Endothelial cell of umbilical vein (primary cell): Measurements from ENCODE around the gene LDB3. TPM values are rescaled to one million over a fixed set of nuclear protein-coding genes. Genes with fewer than 3 reads are reported as not detected.

Source experiments
- Bru-seq: library from RNA; stranded (reverse); fragments of 400-500 nt; gene quantifications from one replicate; lab custom pipeline; 2021; lab: Mats Ljungman, UMichigan
- BruChase-seq, 2 experiments: library from RNA; stranded (reverse); fragments of 400-500 nt; gene quantifications; one replicate each; lab custom pipeline; 2021; lab: Mats Ljungman, UMichigan
- BruUV-seq: library from RNA; stranded (reverse); fragments of 400-500 nt; replicated peaks from 2 replicates; lab custom pipeline; 2021; lab: Mats Ljungman, UMichigan
- CTCF ChIA-PET: fragments of 300-600, 350-600 bp; sonication (Branson Sonifier 250); formaldehyde crosslinking; loops from one replicate; lab custom pipeline; 2021; ENCODE audit warnings: antibody characterized with exemption, inconsistent platforms; lab: Charles Lee
- POLR2A ChIA-PET: fragments of 300-600, 350-600 bp; sonication (Branson Sonifier 250); formaldehyde crosslinking; loops from one replicate; lab custom pipeline; 2021; ENCODE audit warnings: antibody characterized with exemption, inconsistent platforms; lab: Charles Lee
- DNase-seq: peaks from one replicate; pipeline ENCODE4 v3.0.0-alpha.2; 2011; ENCODE audit warnings: low read depth, low spot score
- FAIRE-seq: peaks from 2 replicates; lab custom pipeline; 2011; peaks lifted over from hg19 to GRCh38; lab: Jason Lieb, UNC
- H2AFZ ChIP-seq: 2 replicates; pipeline ENCODE4 v1.6.0; 2012; ENCODE audit warnings: low read depth, low read length, control low read depth, inconsistent platforms
- H3K27ac ChIP-seq: 2 replicates; pipeline ENCODE4 v1.5.1; 2011; ENCODE audit warnings: low read depth, mild to moderate bottlenecking, control low read depth, low read length, moderate library complexity; ENCODE audit not compliant: insufficient read depth
- H3K27me3 ChIP-seq, 2 experiments: 2 replicates each; pipeline versions ENCODE4 v1.6.0 to v1.6.1; 2011; ENCODE audit warnings: low read length in 2 of 2, mixed read lengths in 1 of 2; ENCODE audit not compliant: control insufficient read depth in 2 of 2, insufficient read depth in 2 of 2
- H3K36me3 ChIP-seq, 2 experiments: 2 replicates in 1 of 2; 3 replicates in 1 of 2; pipeline ENCODE4 v1.5.1; 2011; ENCODE audit warnings: low read length in 2 of 2, mild to moderate bottlenecking in 1 of 2, moderate library complexity in 1 of 2; ENCODE audit not compliant: control insufficient read depth in 2 of 2, insufficient read depth in 2 of 2; ENCODE audit errors: extremely low read depth in 1 of 2
- H3K4me1 ChIP-seq: 3 replicates; pipeline ENCODE4 v1.5.1; 2011; ENCODE audit warnings: mild to moderate bottlenecking, low read length; ENCODE audit not compliant: control insufficient read depth, insufficient read depth; ENCODE audit errors: extremely low read depth
- H3K4me2 ChIP-seq: 2 replicates; pipeline ENCODE4 v1.6.1; 2011; ENCODE audit warnings: low read length, control low read depth, mixed read lengths; ENCODE audit not compliant: insufficient read depth
- H3K4me3 ChIP-seq, 3 experiments: fragments of 200-600 bp in 1 of 3; sonication (generic), shearing (Covaris generic) in 1 of 3; replicated peaks in 1 of 3; 2 replicates each; pipeline ENCODE4 v1.5.1; 2011 to 2016; ENCODE audit warnings: control low read depth in 3 of 3, low read length in 3 of 3, mild to moderate bottlenecking in 2 of 3, inconsistent platforms in 1 of 3, low read depth in 1 of 3, moderate library complexity in 1 of 3; ENCODE audit not compliant: insufficient read depth in 1 of 3
- H3K79me2 ChIP-seq: 2 replicates; pipeline ENCODE4 v1.6.0; 2012; ENCODE audit warnings: low read length, inconsistent platforms; ENCODE audit not compliant: control insufficient read depth, insufficient read depth
- H3K9ac ChIP-seq: replicated peaks from 2 replicates; pipeline ENCODE3; 2011; ENCODE audit warnings: low read length, control low read depth; ENCODE audit not compliant: insufficient read depth; ENCODE audit errors: extremely low read depth
- H3K9me1 ChIP-seq: replicated peaks from 3 replicates; pipeline ENCODE4 v1.6.0; 2011; ENCODE audit warnings: mild to moderate bottlenecking, low read length; ENCODE audit not compliant: control insufficient read depth, insufficient read depth; ENCODE audit errors: extremely low read depth
- H3K9me3 ChIP-seq: replicated peaks from 2 replicates; pipeline ENCODE4 v1.5.1; 2012; ENCODE audit warnings: low read length, inconsistent platforms; ENCODE audit not compliant: control insufficient read depth, insufficient read depth
- H4K20me1 ChIP-seq: replicated peaks from 2 replicates; pipeline ENCODE3; 2011; ENCODE audit warnings: mild to moderate bottlenecking, low read length; ENCODE audit not compliant: control insufficient read depth, insufficient read depth; ENCODE audit errors: extremely low read depth
- EZH2 ChIP-seq: IDR thresholded peaks from 2 replicates; pipeline ENCODE4 v1.6.1; 2012; ENCODE audit warnings: borderline replicate concordance, low read depth, mild to moderate bottlenecking, moderate library complexity, low read length, inconsistent platforms; ENCODE audit not compliant: severe bottlenecking
- FOS ChIP-seq: IDR thresholded peaks from 2 replicates; pipeline ENCODE4 v1.6.1; 2011; ENCODE audit warnings: mild to moderate bottlenecking, low read length, moderate library complexity, borderline replicate concordance; ENCODE audit not compliant: insufficient read depth
- GATA2 ChIP-seq: IDR thresholded peaks from 2 replicates; pipeline ENCODE4 v1.7.0; 2011; ENCODE audit warnings: low read depth, mild to moderate bottlenecking, moderate library complexity, mixed read lengths, low read length; ENCODE audit not compliant: insufficient read length, insufficient read depth
- JUN ChIP-seq: IDR thresholded peaks from 2 replicates; pipeline ENCODE4 v1.6.1; 2011; ENCODE audit warnings: borderline replicate concordance, low read depth; ENCODE audit not compliant: insufficient read length, insufficient read depth
- MYC ChIP-seq: IDR thresholded peaks from one replicate; pipeline ENCODE4 v1.6.1; 2011; ENCODE audit warnings: mild to moderate bottlenecking, low read depth, low read length
- POLR2A ChIP-seq: IDR thresholded peaks from 2 replicates; pipeline ENCODE4 v1.6.1; 2012; ENCODE audit warnings: low read depth, mild to moderate bottlenecking, control low read depth, low read length
- POLR2AphosphoS5 ChIP-seq: IDR thresholded peaks from 2 replicates; pipeline ENCODE4 v1.6.1; 2012; ENCODE audit warnings: low read depth, mild to moderate bottlenecking, control low read depth, low read length, moderate library complexity; ENCODE audit not compliant: insufficient read depth
- dilution Hi-C: fragments of 300-500 bp; cut with MboI; formaldehyde crosslinking; loops from one replicate; pipeline ENCODE4 v1.15.0; 2019; ENCODE audit warnings: low sequenced_read_pairs; ENCODE audit not compliant: extremely low pct_ligation_motif_present
- intact Hi-C: fragments of 100-400 bp; cut with micrococcal nuclease; formaldehyde crosslinking; loops from one replicate; pipeline ENCODE4 v1.10.0; 2022
- long read RNA-seq: library from polyadenylated mRNA; stranded (forward); transcript quantifications from one replicate; pipeline ENCODE4 v2.0.0, GENCODE V29; 2021
- polyA minus RNA-seq, 3 experiments: library from RNA; depleted of rRNA, polyadenylated mRNA; stranded (reverse); fragments of >200 nt; gene quantifications; 1 replicate in 1 of 3; 2 replicates in 2 of 3; pipeline ENCODE4 v1.2.3, GENCODE V29; 2011
- polyA plus RNA-seq, 4 experiments: library from polyadenylated mRNA; depleted of rRNA in 3 of 4; stranded (reverse) in 3 of 4; unstranded in 1 of 4; fragments of >200 nt; gene quantifications; 2 replicates each; pipeline versions ENCODE4 v1.2.1 to v1.2.3, GENCODE V29; 2011 to 2012; ENCODE audit warnings: missing spikeins in 1 of 4
- total RNA-seq: library from RNA; stranded (reverse); gene quantifications from 2 replicates; pipeline ENCODE4 v1.2.3, GENCODE V29; 2021
- TF ChIP-seq, protein P1 (sequence below), 2 donors: IDR thresholded peaks; 1 replicate in 1 of 2; 2 replicates in 1 of 2; pipeline ENCODE4 v1.5.1; 2011; ENCODE audit warnings: low read length in 2 of 2, mild to moderate bottlenecking in 2 of 2, moderate library complexity in 2 of 2, control low read depth in 1 of 2, inconsistent platforms in 1 of 2, low read depth in 1 of 2; ENCODE audit not compliant: insufficient read depth in 1 of 2; ENCODE audit errors: extremely low read depth in 1 of 2
- TF ChIP-seq, protein P2 (sequence below): IDR thresholded peaks from 2 replicates; pipeline ENCODE4 v1.6.1; 2011; ENCODE audit not compliant: insufficient read depth, insufficient read length

LDB3 gene, protein sequence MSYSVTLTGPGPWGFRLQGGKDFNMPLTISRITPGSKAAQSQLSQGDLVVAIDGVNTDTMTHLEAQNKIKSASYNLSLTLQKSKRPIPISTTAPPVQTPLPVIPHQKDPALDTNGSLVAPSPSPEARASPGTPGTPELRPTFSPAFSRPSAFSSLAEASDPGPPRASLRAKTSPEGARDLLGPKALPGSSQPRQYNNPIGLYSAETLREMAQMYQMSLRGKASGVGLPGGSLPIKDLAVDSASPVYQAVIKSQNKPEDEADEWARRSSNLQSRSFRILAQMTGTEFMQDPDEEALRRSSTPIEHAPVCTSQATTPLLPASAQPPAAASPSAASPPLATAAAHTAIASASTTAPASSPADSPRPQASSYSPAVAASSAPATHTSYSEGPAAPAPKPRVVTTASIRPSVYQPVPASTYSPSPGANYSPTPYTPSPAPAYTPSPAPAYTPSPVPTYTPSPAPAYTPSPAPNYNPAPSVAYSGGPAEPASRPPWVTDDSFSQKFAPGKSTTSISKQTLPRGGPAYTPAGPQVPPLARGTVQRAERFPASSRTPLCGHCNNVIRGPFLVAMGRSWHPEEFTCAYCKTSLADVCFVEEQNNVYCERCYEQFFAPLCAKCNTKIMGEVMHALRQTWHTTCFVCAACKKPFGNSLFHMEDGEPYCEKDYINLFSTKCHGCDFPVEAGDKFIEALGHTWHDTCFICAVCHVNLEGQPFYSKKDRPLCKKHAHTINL
- total RNA-seq (not detected in 2 replicates), polyA plus RNA-seq (not detected in 2 replicates), polyA minus RNA-seq (not detected in 2 replicates), Bru-seq, nascent RNA (not detected), BruChase-seq, experiment 1, labeled RNA remaining after a 6-hour chase (not detected), BruChase-seq, experiment 2, labeled RNA remaining after a 2-hour chase (not detected)
- polyA plus RNA-seq (2011; cell fraction: cytosol; rRNA removed), result not detected in 2 replicates
- polyA plus RNA-seq (2011; cell fraction: nucleus; rRNA removed), result not detected in 2 replicates
- not detected in 2 replicates for polyA plus RNA-seq (2012)
- polyA minus RNA-seq (2011; cell fraction: cytosol; rRNA and poly(A)+ RNA removed), result 0.41 TPM
- not detected in 2 replicates for polyA minus RNA-seq (2011; cell fraction: nucleus; rRNA and poly(A)+ RNA removed)
- long read RNA-seq, result 0 reads

DNA sequence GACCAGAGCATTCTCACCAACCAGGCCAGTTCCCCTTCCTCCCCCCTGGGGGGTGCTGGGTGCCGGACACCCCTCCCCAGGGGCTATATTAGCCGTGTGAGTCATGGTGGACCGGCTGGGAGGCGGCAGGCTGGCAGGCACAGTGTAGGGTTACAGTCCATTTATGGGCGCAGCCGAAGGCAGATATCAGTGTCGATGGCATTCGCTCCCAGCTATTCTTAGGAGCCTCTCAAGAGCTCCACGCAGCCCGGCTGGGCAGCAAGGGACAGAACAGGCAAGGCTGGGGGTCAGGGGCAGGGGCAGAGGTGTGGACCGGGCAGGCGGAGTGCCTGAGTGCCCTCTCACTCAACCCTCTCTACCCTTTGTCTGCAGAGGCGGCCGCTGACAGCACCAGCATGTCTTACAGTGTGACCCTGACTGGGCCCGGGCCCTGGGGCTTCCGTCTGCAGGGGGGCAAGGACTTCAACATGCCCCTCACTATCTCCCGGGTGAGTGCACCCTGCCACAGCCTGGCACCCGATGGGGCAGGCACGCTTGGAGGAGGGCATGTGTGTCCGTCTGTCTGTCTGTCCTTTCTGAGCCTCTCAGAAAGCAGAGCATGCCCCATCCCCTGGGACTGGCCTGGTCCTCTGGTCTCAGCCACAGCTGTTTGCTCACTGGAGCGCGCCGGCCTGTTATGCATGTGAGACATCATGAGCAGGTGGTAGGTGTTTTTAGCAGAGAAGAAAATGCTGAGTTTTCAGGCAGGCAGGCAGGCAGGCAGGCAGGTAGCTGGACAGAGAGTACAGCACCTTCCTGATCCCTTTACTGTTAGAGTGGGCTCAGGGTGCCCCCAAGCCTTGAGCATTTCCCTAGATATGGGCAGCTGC, at the start of gene LDB3:
LDB3 (plus strand) TSS at position 215 of the 869 bp plus-strand sequence; CDS start at position 396, 181 bp downstream.
- TF ChIP-seq POLR2AphosphoS5, result no peak
- TF ChIP-seq MYC, result no peak
- TF ChIP-seq POLR2A, result no peak
- TF ChIP-seq, protein P1, sequence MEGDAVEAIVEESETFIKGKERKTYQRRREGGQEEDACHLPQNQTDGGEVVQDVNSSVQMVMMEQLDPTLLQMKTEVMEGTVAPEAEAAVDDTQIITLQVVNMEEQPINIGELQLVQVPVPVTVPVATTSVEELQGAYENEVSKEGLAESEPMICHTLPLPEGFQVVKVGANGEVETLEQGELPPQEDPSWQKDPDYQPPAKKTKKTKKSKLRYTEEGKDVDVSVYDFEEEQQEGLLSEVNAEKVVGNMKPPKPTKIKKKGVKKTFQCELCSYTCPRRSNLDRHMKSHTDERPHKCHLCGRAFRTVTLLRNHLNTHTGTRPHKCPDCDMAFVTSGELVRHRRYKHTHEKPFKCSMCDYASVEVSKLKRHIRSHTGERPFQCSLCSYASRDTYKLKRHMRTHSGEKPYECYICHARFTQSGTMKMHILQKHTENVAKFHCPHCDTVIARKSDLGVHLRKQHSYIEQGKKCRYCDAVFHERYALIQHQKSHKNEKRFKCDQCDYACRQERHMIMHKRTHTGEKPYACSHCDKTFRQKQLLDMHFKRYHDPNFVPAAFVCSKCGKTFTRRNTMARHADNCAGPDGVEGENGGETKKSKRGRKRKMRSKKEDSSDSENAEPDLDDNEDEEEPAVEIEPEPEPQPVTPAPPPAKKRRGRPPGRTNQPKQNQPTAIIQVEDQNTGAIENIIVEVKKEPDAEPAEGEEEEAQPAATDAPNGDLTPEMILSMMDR (IDR thresholded peaks at IDR 0.05; ENCODE audit: extremely low read depth in 1 of 2, insufficient read depth in 1 of 2, low read depth in 1 of 2, low read length in 2 of 2), result no peak
- TF ChIP-seq, protein P2, sequence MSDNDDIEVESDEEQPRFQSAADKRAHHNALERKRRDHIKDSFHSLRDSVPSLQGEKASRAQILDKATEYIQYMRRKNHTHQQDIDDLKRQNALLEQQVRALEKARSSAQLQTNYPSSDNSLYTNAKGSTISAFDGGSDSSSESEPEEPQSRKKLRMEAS, result no peak
- no peak for TF ChIP-seq FOS
- no peak for TF ChIP-seq JUN
- TF ChIP-seq GATA2, result no peak
- no peak for TF ChIP-seq EZH2
- H3K4me1 ChIP-seq, result no peaks in the 10 kb centered on the region
- no peaks in the 10 kb centered on the region for H3K36me3 ChIP-seq
- ChIA-PET POLR2A (no interaction called here), CTCF (no interaction called here)
- no peaks in the 10 kb centered on the region for H3K9me1 ChIP-seq
- H3K9ac ChIP-seq, result no peak within 1 kb of the TSS
- no peak within 1 kb of the TSS for H3K4me3 ChIP-seq
- H4K20me1 ChIP-seq, result no peaks in the 10 kb centered on the region
- intact Hi-C loops, result no loop called here
- no peaks in the 10 kb centered on the region for H3K9me3 ChIP-seq
- no peak for DNase-seq
- no peaks in the 10 kb centered on the region for H3K79me2 ChIP-seq
- H3K4me2 ChIP-seq, result no peak within 1 kb of the TSS
- FAIRE-seq, result no peak
- BruUV-seq, result no TSS peak
- H3K27me3 ChIP-seq, result peaks cover 0 to 2% of the 10 kb centered on the region in 2 experiments
- dilution Hi-C loops, result no loop called here
- no peak within 1 kb of the TSS for H2AFZ ChIP-seq
- H3K27ac ChIP-seq, result no peak within 1 kb of the TSS
